ENCODE results near the gene SLU7.

The SLU7 gene

GRCh38 chr5:160418561-160419457, at the start of gene SLU7:
Gene SLU7, minus strand, starts transcription at chr5:160419081. Its CDS starts 3,787 bp downstream, at chr5:160415294.
- peak; percentile 90 for DNase-seq

- DNase-seq: no peak
Measured at GRCh38 chr5:160468363-160468975, 49.6 kb upstream of the SLU7 start.

GRCh38 chr5:160467555-160468362, 48.9 kb upstream of the SLU7 start:
- DNase-seq: peak; percentile 87

- DNase-seq: no peak
Measured at GRCh38 chr5:160466889-160467554, 48.1 kb upstream of the SLU7 start.

- DNase-seq: no peak
Measured at GRCh38 chr5:160466116-160466515, 47.2 kb upstream of the SLU7 start.

- no peak for DNase-seq
Measured at GRCh38 chr5:160464466-160464797, 45.6 kb upstream of the SLU7 start.

GRCh38 chr5:160463740-160464465, 45.0 kb upstream of the SLU7 start:
- DNase-seq: no peak

GRCh38 chr5:160463227-160463626, 44.3 kb upstream of the SLU7 start:
- DNase-seq: no peak

- DNase-seq: no peak
Measured at GRCh38 chr5:160462167-160462566, 43.3 kb upstream of the SLU7 start.

- no peak for DNase-seq
Measured at GRCh38 chr5:160461378-160461777, 42.5 kb upstream of the SLU7 start.

GRCh38 chr5:160460377-160461049, 41.6 kb upstream of the SLU7 start:
- no peak for DNase-seq

- DNase-seq: no peak
Measured at GRCh38 chr5:160458806-160459800, 40.2 kb upstream of the SLU7 start.

- DNase-seq: no peak
Measured at GRCh38 chr5:160457252-160457651, 38.4 kb upstream of the SLU7 start.

- DNase-seq: no peak
Measured at GRCh38 chr5:160456480-160457177, 37.7 kb upstream of the SLU7 start.

GRCh38 chr5:160455600-160455999, 36.7 kb upstream of the SLU7 start:
- no peak for DNase-seq

- DNase-seq: no peak
Measured at GRCh38 chr5:160453751-160454150, 34.9 kb upstream of the SLU7 start.

GRCh38 chr5:160452795-160453194, 33.9 kb upstream of the SLU7 start:
- DNase-seq: no peak

- no peak for DNase-seq
Measured at GRCh38 chr5:160452036-160452435, 33.2 kb upstream of the SLU7 start.

- no peak for DNase-seq
Measured at GRCh38 chr5:160451281-160451680, 32.4 kb upstream of the SLU7 start.

Measured in CD4-positive, alpha-beta T cell treated with Interleukin-4 for 4 hours (primary cell).